Kidney glomerular epithelial cell (primary cell): ENCODE results near the gene CRTAC1.

ENCODE experiments used
- DNase-seq: peaks from one replicate; lab custom pipeline; 2025; lab: John Stamatoyannopoulos, UW

CRTAC1 gene

DNA sequence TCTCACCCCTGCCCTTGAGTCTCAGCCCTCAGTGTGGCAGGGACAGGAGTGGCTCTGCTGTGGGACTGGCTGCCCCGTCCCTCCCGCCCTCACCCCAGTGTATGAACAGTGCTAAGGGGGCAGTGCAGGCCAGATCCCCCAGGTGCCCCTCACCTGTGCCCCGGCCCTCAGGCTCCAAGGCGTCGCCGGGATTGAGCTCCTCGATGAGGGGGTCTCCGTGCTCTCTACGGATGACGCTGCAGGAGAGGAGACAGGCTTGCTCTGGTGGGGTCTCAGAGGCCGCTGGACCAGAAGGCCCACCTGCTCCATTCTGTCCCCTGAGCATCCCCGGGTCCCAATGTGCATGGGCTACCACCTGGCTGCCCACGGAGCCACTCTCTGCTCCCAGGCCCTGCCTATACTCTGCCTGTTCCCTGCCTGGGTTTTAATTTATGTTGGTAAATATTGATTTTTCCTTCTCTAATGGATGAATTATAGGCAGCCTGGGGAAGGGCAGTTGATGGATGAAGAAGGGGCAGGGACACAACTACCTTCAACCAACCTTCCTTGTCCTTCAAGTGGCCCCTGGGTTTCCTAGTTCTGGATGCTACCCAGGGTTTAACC lies 133.6 kb downstream of the CRTAC1 start:
- no peak for DNase-seq

DNA sequence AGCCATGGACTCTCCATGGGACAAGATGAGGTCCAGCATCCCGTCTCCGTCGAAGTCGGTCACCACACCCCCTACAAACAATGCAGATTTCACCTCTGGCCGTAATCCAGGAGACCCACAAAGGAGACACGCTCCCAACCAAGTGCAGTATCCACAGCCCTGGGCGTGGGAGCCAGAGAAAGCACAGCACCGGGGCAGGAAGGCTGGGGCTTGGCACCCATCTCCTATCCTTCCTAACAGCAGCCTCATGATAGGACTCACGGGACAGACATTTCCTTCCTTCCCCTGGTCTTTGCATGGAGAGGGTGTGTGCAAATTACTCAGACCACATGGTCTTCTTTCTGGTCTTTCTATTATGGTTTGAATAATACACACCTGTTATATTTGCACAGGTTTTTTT lies 134.5 kb downstream of the CRTAC1 start:
- DNase-seq = no peak

DNA sequence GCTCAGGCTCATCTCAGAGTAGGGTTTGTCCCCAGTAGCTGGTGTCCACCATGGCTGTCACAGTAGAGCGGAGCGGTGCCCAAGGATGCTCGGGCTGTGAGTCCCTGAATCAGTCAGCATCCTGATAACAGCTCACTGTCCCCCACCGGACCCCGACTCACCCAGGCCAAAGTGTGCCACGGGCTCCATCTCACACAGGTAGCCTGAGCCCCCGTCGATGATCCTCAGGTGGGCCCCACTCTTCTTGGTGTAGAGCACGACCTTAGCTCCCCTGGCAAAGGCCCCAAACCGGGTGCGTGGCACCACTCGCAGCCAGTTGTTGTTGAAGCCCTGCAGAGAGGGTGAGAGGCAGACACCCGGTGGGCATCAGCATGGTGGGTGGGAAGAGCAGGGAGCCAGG lies 135.3 kb downstream of the CRTAC1 start:
- no peak for DNase-seq

DNA sequence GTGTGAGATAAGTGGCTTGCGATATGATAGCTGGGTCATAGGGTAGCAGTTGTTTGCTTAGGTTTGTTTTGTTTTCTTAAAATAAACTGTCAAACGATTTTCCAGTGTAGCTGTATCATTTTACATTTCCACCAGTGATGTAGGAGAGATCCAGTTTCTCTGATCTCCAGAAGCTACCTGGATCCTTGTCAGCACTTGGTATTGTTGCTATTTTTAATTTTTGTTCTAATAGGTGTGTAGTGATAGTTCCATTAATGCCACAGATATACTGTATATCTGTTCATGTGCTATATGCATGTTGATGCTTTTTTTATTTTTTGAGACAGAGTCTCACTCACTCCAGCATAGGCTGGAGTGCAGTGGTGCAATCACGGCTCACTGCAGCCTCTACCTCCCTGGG lies 136.3 kb downstream of the CRTAC1 start:
- DNase-seq = no peak

DNA sequence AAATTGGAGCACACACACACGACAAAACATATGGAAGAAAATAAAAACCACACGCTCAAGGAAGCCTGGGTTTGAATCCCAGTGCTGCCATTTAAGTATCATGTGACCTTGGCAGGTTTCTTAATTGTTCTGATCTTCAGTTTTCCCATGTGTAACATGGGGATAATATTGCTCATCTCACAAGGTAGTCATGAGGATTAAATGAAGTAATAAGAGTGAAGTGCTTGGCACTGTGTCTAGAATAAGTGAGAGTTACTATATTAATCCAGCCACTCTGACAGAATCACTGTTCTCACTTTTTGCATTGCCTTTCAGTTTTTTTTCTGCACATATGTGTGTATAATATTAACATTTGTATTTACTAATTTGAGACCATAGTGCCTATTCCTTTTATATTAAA lies 137.5 kb downstream of the CRTAC1 start:
- no peak for DNase-seq

DNA sequence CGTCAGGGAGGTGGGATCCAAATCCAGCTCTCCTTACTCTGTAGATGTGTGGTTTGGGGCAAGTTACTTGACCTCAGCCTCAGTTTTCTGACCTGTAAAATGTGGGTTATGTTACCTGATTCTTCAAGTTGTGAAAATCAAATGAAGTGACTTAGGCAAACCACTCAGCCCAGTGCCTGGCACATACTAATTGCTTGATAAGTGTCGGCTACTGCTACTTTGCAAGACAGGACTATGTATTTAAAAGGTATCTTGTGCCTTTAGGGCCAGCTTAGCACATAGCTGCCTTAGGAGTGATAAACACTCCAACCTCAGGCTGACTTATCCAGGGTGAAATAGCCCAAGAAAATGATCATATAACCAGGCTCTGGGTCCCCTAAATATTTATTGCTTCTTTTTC lies 137.9 kb downstream of the CRTAC1 start:
- DNase-seq = no peak

DNA sequence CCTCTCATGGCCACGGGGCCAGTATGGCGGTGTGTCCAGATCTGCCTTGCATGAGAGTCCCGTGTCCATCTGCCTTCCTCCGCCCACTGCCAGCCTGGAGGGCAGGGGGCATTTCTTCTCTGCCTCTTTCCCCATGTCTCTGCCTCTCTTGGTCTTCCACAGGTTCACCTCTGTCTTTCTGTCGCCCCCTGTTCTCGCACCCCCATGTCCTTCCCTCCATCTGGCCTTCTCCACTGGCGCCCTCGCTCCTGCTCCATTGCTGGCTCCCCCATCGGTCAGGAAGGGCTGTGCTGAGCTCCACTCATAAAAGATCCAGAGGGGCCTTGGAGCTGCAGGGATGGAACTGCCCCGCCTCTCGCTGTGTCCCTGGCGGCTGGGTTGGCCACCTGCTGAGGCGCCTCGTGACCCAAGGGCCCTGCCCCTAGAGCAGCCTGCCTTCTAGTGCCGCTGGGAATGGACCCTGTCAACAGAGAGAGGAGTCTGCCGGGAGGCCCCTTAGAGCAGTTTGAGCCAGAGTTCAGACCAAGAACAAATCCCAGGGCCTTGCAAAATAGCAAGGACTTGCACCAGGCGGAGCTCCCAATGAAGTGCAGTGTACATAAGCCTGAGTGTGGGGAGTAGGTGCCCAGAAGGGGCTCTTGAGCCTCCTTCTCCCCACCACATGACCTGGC lies 138.8 kb downstream of the CRTAC1 start:
- no peak for DNase-seq

DNA sequence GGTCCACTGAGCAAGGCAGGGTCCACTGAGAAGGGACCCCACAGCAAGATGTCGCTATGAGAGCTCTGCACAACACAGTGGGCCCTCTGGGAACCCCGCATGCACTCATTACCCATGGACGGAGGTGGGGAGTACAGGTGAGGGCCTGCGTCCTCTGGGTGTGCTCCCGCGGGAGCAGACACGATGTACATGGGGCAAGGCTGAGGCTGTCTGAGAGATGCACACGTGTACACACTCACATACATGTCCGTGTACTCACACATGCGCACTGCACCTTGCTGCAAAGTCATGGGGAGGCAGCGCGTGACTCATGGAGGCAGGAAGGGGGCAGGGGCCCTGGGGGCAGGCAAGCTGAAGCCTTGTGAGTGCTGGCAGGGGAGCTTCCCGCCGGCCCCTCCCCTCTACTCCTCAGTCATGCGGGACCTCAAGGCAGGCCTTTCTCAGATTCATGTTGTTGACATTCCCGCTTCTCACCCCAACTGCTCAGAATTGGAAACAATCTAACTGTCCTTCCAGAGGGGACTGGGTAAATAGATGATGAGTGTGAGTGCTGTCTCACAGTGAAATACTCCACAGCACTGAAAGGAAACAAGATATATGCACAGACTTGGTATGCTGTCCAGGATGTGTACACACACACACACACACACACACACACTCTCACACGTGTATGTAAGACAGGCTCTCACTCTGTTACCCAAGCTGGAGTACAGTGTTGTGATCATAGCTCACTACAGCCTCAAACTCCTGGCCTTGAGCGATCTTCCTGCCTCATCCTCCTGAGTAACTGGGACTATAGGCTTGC lies 140.8 kb downstream of the CRTAC1 start:
- peak; percentile 91 for DNase-seq

DNA sequence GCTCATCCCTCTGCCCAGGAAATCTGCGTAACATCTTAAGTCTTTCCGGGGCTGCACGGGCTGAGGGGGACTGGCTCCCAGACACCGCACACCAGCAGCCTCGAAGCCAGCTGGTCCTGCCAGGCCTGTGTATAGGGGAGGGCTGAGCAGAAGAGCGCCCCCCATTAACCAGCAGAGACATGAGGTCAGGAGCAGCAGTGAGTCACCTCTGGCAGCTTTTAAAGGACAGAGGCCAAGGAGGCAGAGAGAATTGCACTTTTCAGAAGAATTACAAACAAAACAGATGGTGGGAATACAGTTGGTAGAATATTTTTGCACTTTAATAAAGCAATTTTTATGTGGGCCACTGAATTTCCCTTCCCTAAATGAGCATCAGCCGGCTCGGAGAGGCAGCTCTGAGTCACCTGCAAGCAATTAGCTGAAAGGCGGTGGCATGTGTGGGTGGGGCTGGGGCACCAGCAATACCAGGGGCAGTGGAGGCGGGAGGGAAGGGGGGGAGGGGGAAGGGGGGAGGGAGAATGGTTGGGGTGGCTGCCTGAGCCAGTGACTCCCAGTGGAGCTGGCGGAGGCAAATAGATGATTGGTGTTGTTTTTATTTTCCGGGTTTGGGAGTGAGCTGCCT lies 141.7 kb downstream of the CRTAC1 start:
- DNase-seq = peak; percentile 81

DNA sequence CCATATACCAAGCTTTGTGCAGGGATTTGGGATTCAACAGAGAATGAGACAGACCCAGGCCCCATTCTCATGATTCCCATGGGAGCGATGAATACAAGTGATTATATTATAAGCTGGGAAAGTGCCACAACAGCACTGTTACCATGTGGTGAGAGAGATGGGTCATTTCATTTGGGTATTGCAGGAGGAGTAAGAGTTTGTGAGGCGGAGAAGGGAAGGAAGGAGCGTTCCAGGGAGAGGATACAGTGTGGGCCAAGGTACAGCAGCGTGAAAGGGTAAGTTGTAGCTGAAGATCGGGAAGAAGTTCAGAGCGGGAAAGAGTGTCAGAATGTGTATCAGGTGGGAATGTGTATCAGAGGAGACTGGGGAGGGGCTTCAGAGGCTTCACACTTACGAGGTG lies 142.3 kb downstream of the CRTAC1 start:
- DNase-seq = no peak

DNA sequence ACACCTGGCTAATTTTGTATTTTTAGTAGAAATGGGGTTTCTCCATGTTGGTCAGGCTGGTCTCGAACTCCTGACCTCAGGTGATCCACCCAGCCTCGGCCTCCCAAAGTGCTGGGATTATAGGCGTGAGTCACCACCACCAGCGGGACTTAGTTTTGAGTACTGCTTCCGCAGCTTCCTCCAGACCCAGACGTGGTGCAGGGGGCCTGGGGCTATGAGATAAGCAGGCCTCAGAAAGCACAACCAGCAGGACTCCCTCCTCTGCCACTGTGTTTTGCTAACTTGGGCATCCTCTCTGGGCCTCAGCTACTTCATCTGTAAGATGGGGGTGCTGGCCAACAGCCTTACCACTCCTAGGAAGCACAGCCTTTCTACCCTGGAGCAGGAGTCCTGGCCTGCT lies 143.0 kb downstream of the CRTAC1 start:
- no peak for DNase-seq

DNA sequence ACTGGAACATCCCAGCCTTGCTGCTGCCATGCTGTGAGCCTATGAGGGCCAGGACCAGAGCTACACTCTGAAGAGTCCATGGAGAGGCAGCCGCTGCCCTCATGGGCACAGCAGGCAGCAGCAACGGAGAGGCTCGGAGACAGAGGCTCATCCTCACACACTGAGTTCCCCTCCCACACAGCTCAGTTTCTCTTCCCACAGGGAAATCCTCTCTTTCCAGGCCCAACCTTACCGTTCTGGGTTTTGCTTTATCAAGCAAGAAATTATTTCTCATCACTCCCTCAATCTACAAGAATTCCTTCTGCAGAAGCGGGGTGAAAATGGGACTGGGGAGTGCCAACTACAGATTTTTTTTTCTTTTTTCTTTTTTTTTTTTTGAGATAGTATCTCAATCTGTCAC lies 144.1 kb downstream of the CRTAC1 start:
- peak; percentile 69 for DNase-seq

DNA sequence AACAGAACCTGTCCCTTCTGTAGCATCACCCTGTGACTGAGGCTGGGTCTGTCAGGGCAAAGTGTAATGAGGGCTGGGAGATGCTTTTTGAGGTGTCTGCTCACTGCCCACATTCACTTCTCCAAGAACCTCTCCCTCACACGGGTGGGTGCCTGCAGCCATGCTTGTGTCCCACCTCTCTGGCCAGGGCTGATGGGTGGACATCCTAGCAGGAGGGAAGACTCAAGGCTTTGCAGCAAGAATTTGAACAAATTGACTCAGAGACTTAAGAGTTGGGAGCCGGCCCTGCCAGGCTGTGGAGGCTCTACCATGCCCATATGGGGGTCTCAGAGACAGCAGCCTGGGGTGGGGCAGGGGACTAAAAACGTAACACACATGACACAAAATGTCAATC lies 147.3 kb downstream of the CRTAC1 start:
- no peak for DNase-seq

DNA sequence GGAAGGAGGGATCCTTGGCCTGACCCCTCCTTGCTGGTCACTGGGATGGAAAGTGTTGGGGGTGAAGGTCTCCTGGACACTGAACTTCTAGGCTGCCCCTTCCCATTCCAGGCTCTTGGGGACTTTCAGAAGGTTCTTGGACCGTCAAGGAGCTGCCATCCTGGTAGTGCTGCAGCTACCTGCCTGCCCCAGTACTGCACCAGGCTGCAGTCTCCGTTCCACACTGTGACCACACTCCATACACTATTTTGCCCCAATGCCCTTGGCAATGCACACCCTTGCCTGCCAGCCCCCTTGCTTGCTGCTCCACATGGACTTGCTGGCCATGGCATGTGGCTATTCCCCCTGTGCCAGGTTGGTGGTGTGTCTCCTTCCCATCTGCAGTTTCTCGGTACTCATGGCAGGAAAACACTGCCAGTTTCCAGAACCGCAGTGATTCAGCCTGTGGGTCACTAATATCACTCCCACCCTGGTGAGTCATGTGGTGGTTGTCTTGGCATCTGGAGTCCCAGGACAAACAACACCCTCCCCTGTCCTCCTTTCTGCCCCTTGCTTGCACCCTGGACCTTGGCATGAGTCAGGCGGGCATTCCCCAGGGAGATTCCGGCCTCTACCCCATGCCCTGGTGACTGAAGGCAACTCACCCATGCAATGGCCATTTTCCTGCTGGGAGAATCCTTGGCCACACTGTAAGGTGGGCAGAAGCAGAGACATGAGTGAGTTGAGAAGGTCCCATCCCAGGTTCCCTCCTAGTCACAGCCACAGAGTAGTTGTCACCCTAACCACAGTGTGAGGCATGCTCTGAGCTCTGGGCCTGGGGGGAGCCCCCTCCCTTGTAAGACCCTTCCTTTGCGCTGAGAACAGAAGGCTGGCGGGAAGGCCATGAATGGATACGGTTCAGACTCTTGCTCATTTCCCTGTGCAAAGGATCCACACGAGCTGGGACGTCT lies 148.0 kb downstream of the CRTAC1 start:
- DNase-seq = peak; percentile 99

DNA sequence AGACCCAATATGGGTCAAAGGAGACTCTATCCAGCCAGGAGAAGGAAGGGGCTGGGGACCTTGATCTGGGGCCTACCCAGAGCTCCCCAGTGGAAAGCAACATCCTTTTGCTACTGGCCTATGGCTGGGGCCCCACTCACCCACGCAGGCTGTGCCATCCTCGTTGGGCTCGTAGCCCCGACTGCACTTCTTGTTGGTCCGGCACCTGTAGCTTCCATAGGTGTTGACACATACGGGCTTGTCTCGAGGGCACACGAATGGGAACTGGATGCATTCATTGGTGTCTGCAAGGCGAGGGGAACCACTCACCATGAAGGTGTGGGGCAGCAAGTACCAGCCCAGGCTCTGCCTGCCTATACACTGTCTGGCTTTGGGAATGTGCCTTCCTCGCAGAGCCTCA lies 150.3 kb downstream of the CRTAC1 start:
- DNase-seq = no peak

DNA sequence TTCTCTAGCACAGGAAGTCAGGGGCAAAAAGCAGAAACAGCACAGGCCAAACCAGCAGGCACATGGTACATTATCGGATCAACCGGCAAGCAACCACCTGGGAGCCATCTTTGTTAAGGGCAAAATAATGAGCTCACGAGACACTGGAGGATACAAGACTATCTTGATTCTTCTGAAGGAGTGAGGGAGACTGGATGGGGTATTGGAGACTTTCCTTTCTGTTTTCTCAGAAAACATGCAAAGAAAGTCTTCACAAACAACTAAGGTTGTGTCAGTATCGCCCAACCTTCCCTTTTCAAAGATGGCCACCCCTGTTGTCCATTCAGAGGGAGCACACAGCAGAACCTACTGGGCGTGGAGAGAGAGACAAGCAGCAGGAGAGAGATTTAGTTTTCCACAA lies 151.2 kb downstream of the CRTAC1 start:
- no peak for DNase-seq

DNA sequence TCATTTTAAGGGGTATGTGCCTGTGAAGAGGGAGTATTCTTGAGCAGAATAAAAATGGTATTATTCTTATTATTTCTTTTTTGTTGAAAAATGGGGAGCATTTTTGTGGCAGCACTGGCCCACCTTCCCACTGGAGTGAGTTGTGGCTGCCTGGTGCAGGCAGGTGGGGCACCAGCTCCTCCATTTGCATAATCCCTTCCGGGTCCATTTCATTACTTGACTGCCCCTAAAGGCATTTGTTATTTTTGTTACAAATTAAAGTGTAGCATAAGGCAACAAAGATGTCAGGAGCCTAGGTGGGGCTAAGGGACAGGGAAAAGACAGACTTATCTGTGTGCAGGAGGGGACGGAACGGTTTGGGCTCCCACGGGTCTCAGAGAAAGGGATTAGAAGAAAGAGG lies 154.0 kb downstream of the CRTAC1 start:
- DNase-seq = no peak

DNA sequence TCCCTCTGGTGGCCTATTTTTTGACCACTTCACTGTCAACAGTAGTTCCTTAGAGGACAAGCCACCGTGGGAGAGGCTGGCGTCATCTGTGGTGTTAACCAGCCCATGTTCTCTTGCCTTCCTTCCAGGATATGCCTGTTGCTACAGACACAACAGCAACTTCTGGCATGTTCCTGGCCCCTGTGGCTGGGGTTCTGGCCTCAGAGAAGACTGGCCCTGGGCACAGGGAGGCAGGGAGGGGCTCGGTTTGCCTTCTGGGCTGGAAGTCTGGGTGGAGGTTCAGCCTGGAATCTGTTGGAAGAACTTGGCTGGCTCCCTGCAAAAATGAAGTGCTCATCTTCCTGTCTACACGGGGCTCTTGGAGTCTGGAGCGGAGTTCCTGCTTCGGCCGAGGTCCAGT lies 155.0 kb downstream of the CRTAC1 start:
- DNase-seq = no peak

DNA sequence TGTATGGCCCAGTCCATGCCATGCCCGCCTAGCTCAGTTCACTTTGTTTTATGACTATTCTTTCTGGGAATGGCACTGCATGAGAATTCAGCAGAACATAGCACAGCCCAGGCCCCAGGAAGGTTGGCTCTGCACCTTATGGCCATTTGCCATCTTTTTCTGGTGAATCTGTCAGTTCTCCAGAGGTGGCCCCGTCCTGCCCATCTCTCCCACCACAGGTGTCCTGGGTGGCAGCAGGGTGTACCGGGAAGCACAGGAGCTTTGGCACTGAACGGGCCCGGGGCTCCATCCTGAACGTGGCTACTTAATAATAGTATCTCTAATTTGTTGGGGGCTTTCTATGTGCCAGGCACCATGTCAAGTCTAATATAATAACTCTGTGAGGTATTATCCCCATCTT lies 156.1 kb downstream of the CRTAC1 start:
- DNase-seq = no peak

DNA sequence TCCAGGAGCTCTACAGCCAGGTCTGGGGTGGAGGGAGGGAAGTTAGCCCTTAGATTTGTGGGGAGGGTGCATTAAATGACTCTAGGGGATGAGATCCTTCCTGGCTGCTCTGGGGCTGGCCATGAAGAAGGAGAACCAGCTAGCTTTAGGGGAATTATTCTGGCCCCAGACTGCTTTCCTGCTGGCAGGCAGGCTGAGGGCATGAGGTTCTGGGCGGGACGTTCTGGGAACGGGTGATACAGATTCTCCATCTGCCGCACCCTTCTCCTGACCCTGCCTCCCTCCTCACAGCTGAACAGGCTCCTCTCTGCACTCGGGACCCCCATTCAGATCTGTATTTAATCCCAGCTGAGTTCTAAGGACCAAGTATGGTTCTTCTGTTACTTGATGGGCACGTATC lies 156.9 kb downstream of the CRTAC1 start:
- no peak for DNase-seq

DNA sequence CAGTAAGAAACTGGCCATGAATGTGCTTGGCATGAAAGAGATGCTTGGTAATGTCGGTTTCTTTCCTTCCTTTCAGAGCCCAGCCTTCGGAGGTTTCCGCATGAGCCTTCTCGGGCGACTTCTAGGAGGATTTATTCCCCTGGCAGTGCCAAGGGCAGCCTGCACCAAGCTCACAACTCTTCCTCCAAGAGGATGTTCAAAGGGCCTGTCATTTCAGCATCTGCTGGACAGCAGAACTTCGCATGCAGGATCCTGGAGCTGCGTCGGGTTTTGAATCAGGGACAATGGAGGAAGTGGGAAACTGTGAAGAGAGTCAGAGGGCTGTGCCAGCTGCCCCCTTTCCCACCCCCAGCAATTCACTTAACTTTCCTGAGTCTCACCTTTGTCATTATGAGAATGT lies 159.4 kb downstream of the CRTAC1 start:
- no peak for DNase-seq
